Stimulated activated CD4-positive, alpha-beta T cell treated with anti-CD3 and anti-CD28 coated beads, Interleukin-2, amount 100 ng/mL, for 4 hours (primary cell): ENCODE results near the gene ZC3H18.

Source experiments
- DNase-seq: peaks from one replicate; pipeline ENCODE4 v3.0.0-alpha.2; 2020; ENCODE audit warnings: low read depth

Gene ZC3H18

DNA sequence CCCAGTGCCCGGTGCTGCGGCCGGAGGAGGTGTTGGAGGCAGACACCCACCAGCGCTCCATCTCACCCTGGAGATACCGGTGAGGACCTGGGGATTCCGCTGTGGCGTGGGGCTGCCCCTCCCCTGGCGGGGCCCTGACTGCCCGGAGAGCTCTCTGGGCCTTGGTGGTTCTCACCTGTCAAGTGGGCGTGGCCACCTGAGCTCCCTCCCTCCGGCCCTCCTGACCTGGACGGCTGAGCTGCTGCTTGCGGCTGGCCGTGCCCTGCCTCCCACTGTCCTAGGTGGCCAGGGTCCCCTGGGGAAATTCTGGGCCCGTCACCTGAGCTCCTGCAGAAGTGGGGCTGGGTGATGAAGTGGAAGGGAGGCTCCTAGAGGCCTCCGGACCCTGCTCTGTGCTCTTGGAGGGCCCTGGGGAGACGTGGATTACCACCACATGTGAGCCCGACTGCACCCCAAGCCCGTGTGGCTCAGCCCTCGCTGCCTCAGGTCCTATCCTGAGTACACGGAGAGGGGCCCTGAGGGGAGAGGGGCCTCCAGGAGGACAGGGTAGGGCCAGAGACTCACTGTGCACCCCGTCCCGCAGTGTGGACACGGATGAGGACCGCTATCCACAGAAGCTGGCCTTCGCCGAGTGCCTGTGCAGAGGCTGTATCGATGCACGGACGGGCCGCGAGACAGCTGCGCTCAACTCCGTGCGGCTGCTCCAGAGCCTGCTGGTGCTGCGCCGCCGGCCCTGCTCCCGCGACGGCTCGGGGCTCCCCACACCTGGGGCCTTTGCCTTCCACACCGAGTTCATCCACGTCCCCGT is 69.2 kb downstream of the ZC3H18 start:
- DNase-seq = no peak

DNA sequence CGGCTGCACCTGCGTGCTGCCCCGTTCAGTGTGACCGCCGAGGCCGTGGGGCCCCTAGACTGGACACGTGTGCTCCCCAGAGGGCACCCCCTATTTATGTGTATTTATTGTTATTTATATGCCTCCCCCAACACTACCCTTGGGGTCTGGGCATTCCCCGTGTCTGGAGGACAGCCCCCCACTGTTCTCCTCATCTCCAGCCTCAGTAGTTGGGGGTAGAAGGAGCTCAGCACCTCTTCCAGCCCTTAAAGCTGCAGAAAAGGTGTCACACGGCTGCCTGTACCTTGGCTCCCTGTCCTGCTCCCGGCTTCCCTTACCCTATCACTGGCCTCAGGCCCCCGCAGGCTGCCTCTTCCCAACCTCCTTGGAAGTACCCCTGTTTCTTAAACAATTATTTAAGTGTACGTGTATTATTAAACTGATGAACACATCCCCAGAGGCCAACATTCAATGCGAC is 69.9 kb downstream of the ZC3H18 start:
- no peak for DNase-seq

DNA sequence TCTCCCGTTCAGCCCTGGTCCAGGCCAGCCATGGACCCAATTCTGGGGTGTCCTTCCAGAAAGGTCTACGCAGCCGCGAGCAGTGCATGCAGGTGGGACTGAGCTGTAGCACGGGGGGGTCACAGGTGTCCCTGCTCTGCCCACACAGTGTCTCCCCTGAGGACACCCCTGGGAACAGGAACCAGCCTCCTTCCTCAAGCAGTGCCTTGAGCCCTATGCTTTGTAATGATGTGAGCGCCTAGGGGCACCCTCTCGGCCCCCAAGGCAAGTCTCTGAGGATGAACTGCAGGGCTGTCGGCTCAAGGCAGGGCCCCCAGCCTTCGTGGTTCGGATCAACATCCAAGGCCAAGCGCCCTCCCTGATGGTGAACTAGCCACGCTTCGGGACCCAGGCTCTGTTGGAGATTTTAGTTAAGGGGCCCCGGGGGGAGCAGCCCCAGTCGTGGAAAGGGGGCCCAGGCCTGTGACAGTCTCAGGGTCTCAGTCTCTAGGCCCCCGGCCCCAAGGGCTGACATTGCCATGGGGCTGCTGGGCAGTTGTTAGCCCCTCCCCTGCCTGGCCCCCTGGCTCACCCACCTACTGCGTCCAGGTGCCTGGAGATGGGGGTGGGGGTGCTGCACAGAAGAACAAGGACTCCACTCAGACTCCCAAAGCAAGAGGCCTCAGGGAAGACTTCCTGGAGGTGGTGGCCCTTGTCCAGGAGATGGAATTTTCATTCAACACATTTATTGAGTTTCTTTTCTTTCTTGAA is 70.5 kb downstream of the ZC3H18 start:
- DNase-seq = no peak

DNA sequence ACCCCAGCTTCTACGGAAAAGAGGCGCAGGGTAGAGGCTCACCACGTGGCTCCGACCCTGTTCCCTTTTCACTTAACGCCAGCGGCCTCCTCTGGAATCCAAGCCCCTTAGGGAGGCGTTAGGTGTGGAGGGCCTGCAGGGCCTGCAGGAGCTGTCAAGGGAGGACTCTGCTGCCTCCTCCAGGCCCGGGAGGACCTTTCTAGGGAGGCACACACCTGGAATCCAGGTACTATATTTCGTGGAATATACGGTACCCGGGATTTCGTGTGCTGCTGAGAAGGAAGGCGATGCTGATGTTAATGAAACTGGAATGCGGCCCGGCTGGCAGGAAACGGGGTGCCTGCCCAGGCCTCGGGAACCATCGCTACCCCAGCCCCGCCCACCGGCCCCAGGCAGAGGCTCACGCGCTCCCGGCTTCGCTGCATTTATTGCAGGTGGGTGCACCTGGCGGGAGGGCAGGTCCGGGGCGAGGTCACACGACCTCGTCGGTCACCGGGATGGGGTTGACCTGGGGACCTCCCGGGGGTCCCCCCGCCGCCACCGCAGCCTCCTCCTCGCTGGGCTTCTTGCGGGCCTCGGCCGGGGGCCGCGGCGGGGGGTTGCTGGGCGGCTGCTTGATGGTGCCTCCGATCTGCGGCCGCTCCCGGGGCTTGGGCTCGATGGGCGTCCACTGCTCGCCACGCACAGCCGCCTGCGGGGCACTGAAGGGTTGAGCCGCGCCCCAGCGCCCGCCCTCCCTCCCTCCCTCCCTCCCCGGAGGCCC is 72.9 kb downstream of the ZC3H18 start:
- no peak for DNase-seq

DNA sequence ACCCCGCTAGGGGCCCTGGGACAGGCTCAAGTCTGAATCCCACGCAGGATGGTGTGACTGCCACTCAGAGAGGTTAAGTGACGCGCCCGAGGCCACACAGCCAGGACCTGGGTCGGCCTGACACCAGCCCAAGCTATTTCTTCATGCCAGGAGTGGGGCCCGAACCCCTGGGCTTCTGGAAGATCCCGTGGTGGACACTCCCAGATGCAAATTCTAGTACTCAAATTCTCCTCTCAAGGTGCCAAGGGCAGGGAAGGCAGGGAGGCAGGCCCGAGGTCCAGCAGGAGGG is 73.4 kb downstream of the ZC3H18 start:
- no peak for DNase-seq

DNA sequence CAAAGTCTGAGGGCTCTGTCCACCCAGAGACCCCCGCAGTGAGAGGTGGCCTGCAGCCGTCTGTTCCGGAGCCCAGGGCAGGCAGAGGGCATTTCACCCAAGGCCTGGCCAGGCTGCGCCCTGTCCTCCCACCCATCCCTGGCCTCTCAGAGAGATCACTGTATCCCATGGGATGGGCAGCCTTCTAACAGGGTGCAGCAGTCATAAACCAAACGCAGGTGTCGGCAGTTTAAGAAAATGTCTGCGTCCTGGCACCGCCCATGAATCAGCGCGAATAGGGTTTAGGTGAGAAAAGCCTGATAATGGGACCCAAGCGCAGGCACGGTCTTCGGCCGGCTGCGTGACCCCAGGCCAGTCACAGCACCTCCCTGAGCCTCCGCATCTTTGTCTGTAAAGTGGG is 75.3 kb downstream of the ZC3H18 start:
- DNase-seq = no peak

DNA sequence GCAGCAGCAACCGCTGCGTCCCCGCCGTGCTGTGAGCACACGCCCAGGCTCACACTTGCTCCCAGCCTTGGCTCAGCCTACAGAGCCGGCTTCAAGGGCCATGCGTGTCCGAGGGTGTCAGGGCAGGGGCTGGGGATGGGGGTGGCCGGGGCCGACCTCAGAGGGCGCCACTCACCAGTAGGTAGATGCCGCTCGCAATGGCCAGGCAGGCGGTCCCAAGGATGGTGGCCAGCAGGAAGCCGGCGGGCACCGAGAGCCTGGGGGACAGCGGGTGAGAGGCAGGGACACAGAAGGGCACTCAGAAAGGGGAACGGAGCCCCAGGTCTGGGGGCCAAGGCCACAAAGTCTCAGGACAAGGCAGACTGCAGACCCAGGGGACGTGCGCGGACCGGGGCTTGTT is 75.7 kb downstream of the ZC3H18 start:
- DNase-seq = no peak

DNA sequence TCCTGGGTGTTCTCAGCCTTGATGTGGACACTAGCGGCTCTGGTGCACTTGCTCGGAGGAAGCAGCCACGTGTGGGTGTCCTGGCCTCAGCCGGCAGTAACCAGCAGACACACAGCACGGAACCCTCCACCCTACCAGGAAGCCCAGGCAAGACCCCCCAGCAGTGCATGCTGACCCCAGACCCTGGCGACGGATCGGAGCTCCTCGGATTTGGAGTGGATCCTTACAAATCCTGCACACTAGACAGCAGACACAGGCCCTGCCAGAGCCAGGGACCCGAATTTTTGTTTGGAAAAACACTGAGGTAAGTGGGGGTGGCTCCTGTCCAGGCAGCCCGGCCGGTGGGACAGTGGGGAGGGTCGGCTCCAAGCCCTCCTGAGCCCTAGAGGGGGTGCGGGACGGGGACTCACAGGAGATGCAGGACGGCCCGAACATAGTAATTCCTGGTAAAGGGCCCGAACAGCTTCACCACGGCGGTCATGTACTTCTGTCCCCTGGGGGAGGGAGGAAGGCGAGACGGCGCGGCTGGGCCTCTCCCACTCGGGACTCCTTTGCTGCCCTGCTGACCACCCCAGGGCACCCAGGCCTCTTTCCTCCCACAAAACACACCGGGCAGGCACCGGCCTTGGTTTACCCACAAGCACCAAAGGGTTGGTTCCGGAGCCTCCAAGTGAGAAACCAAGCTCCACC is 76.3 kb downstream of the ZC3H18 start:
- no peak for DNase-seq

DNA sequence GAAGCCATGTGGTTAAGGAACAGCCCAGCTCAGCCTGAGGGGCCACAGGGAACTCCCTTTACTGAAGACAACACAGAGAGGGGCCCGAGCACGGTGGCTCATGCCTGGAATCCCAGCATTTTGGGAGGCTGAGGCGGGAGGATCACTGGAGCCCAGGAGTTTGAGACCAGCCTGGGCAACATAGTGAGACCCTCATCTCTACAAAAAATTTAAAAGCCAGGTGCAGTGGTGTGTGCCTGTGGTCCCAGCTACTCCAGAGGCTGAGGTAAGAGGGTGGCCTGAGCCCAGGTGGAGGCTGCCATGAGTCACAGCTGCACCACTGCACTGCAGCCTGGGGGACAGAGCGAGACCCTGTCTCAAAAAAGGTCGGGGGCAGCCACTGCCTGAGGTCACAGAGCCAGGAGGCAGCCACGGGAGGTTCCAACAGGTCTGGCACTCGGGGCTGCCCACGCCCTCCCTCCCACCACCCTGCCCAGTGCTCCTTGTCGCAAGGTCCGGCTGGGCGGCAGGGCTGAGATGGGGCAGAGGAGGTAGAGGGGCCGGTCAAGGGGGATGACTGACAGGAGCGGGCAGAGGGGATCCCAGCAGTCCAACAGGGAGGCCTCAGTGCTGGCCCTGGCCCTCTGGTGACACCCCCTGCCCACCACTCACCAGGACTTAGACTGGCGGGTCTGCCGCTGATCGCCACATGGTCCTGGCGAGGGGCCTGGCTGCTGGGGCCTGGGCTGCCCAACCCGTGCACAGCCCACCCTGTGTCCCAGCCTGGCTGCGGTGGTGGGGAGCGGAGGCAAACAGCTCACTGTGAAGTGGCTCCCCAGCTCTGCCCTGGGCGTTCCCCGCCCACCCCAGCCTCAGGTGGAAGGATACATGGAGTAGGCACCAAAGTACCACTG is 77.2 kb downstream of the ZC3H18 start:
- no peak for DNase-seq

DNA sequence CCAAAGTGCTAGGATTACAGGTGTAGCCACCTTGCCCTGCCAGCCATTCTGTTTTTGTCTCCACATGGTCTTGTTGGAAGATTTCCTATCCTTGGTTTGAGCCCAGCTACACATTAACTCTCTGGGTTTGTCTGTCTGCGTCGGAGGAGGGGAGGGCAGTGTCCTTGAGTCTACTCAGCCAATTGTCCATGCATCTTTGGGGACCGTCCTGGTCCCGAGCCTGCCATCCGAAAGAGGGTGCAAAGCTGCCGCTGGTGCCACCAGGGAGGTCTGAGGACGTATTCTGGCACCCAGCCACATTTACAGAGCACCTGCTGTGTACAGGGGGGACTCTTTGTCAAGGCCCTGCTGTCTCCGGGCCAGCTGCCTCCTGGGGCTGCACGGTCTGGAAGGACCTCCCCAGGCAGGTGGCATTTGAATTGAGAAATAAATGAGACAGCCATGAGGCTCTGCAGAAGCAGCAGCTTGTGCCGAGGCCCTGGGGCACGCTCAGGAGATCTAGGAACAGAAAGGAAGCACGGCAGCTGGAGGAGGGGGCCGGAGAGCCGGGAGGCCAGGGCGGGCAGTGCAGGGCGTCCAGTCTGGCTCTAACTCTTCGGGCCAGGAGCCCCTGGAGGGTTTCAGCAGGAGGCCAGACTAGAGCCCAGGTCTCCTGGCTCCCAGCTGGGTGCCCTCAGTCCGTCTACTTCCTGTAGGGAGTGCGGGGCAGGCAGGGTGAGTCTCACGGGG is 79.2 kb downstream of the ZC3H18 start:
- DNase-seq = no peak

DNA sequence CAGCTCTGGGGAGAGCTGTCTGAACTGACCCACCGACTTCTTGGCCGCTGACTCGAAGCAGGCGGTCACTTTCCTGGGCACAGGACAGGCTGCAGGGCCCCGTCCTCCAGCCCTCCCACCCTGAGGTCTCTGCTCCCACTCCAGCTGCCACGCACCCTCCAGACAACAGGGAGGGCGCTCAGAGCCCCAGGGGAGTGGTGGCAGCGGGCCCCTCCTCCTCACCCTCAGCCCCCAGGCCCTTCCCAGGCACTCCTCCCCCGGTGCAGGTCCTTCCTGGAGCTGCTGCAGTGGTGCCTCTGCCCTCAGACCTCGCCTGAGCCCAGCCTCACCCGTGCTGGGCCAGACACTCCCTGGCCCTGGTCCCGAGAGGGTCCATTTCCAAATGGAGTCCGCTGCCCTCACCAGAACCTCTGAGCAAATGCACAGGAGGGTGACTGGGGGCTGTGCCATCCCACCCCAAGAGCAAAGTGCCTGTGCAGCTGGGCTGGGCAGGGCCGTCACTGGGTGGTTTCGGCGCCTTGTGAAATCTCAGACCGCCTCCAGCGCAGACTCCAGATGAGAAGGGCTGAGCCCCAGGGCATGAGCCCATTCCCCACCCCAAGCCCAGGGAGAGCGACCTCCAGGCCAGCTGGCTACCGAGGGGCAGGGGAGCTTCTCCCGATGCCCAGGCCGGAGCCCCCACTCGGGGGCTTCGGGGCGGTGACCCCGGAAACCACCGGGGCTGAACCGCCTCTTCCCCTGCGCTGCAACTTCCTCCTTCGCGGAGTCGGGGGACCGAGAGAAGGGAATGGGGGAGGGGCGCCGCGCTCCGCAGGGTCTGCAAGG is 79.9 kb downstream of the ZC3H18 start:
- DNase-seq = no peak

DNA sequence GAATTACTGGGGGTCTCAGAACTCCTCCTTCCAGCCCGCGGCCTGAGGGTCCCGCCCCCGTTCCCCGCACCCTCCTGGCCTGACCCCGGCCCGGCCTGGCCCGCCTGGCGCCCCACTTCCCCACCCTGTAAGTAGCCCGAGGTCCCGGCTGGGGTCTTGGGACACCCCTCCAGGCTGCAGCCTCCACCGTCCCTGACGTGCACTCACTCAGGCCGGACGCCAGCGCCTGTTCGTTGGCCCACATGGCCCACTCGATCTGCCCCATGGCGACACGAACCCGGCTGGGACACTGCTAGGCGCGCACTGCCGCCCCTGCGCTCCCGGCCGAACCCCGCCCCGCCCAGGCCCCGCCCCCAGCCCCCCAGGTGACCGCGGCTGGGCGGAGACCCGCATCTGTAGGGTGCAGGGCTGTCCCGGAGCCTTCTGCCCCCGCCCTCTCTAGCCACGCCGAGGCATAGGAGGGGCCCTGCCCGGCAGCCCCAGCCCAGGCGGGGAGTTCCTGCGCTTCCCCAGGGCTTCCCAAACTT is 80.6 kb downstream of the ZC3H18 start, which contains the start of gene CYBA:
CYBA (minus strand) TSS at position 305 of the 527 bp plus-strand sequence; CDS start at position 265, 40 bp downstream.
- DNase-seq = peak; percentile 58

DNA sequence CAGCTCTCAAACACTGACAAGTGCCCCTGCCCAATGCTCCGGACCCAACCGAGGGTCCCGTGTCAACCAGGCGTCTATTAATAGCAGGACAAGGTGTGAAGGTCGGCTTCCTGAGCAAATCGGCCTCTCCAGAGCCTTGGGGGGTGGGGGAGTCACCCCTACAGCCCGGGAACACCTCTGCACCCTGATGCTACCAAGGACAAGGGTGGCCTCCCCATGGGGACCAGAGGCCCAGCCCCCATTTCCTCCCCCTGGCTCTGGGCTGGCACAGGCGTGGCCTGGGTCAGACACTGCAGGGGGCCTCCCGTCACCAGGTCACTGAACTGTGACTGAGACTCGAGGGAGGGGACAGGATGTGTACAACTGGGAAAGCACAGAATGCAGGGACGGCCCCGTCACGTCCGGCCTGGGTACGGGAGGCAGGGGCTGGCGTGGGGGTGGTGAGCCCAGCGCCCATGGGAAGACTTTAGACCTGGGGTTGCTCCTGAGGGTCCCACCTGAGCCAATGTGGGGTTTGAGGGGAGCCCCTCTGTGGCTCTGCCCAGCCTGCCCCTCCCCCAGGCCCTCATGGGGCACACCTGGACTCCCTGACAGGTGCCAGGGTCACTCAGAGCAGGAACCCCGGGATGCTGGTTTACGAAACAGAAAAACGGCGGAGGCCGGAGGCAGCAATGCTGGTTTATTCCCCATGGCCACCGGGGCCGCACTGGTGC is 81.2 kb downstream of the ZC3H18 start:
- peak; percentile 49 for DNase-seq

DNA sequence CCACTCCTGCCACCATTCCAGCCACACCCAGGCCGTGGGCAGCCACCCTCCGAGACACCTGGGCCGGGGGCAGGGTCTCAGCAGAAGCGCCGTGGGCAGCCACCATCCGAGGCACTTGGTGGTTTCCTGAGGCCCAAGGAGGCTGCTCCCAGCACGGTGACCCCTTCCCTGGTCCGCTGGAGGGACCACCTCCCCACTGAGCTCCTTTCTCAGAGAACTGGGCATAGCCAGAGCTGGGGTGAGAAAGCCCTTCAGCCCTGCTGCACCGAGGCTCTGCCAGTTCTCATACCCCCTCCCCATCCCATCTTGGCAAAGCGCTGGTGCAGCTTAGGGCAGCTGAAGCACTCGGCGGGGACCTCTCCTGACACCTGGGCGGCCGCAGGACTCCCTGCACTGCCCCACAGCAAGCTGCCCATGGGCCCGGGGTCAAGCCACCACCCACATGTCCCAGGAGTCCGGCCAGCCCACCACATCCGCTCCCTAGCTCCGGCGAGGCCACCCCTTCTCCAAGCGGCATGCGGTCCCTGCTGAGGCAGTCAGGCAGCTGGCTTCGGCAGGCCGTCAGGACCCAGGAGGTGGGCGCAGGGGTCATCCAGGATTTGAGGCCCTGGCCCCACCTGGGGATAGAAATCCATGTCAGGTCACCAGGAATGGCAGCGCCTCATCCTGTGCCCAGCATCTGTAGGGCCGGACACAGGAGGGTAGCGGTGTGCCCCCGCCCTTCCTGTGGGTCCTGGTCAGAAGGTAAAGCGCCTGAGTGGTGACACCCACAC is 82.0 kb downstream of the ZC3H18 start:
- no peak for DNase-seq

DNA sequence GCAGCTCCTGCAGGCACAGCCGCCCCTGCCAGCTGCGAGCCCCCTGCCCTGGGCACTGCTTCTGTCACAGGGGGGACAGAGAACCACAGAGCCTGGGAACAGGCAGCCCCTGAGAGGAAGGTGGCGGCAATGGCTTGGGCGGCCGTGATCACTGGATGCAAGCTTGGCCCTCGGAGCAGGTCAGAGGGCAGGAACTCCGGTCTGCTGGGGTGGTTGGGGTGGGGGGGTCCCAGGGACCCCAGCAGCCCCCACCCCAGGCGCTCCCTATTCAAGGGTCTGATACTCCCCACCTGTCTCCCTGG is 82.5 kb downstream of the ZC3H18 start:
- no peak for DNase-seq

DNA sequence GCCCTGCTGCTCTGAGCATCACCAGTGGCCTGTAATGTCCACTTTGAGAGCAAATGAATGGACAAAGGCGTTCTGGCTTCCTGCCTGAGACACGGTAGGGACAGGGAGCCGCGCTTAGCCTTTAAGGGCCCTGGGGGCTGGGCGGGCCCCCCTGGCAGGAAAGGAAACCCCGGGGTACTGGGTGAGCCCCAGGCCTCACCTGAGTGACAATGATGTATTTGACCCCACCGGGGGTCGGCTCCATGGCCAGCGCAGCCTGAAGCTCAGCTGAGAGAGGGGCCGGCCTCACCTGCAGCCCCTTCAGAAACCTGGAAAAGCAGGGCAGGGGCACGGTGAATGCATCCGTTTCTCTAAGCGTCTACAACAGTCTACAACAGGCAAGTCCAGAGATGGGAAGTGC is 82.9 kb downstream of the ZC3H18 start:
- no peak for DNase-seq

DNA sequence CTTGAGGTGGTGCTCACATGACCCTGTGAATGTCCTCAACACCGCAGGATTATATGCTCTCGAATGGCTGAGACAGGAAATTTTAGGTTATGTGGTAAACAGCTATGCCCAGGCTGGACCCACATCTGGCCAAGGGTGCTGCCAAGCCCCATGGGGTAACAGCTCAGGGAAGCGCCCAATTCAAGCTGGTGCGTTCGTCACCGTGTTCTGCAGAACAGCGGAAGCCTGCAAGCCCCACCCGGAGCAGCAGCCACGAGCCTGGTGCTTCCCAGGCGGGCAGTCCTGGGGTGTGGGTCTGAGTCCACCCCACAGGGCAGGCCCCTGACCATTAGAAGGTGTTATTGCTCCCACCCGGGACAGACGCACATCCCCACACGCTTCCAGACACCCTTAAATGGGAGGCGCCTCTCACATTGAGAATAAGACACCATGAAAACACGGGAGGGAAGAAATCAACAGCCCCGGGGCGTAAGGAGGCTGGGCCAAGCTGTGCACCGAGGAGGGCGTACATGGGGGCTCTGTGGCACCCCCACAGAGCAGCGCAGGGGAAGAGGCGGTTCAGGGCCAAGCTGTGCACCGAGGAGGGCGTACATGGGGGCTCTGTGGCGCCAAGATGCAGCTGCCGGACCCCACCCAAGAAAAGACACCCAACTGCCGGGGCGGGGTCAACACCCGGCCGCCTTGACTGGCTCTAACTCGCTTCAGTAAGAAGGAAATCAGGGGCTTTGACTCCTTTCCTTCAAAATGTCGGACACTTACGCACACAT is 83.6 kb downstream of the ZC3H18 start:
- no peak for DNase-seq
